DMS79 (cell line): ENCODE data around the gene TOM1L2.
"Not testable (repeated sequence)": the region's sequence is repeated elsewhere in the genome, so short reads cannot be mapped to it uniquely, and the experiment has no call there.

Experiments
- DNase-seq: peaks from one replicate; lab custom pipeline; 2025; lab: John Stamatoyannopoulos, UW

The TOM1L2 gene

DNA sequence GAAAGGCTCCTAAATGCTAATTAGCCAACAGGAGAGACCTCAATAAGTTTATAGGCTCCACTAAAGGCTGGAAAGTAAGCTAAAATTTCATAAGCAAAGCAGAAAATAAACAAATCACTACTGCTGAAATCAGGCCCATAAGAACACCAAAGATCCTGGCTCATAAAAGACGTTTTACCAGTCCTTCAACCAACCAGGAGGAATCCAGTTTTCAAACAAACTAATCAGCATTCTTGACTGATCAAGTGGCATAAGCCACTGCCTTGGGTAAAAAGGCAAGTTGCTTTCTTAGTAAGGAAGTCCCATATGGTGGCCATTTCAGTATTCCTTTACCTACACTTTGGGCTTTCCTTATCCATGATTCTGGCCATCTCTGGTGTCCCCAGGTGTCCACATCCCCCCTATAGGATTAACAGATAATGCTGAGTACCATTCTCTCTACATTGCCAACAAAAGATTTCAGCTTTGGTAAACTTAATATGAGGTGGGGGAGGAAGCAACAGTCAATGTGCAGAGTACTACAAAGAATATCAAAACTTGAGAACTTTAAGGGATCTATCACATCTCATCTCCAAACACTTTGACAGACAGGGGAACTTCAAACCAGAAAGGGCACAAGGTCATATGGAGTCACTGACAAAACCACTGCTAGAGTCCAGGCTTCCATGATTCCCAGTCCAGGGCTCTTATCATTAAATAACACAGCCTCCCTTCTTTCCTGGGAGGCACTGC lies 1.3 kb downstream of the TOM1L2 start:
- DNase-seq: no peak

DNA sequence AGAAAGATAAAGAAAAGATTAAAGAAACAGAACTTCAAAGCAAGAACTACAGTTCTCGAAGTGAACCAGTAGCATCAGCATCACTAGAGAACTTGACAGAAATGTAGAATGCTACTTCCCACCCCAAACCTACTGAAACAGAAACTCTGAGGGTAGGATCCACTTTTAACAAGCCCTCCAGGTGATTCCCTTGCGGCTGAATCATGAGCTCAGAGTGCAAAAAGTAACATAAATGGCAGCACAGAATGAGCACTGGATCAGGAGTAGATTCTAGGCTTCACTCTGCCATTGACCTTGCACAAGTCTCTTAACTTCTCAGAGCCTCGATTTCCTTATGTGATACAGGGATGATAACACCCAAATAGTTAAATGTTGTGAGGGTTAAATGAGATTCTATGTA lies 5.8 kb downstream of the TOM1L2 start:
- DNase-seq: no peak

GRCh38 chr17:17965152-17965721 lies 7.0 kb downstream of the TOM1L2 start:
- DNase-seq: no peak

DNA sequence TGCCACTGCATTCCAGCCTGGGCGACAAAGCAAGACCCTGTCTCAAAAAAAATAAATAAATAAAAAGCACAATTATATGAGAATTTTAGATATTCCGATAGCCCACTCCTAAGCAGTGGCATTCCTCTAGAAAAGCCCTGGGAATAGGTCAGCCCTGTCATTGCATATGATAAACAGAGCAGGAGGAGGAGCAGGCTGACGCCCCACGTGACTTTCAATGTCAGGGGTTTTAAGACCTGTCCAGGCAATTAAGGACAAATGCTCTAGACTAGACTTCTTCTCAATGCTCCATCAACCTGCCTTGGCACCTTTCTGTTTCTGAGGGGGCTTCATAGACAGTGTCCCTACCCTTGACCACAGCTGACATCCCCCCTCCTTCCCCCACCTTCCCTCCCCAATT lies 7.5 kb downstream of the TOM1L2 start:
- no peak for DNase-seq

DNA sequence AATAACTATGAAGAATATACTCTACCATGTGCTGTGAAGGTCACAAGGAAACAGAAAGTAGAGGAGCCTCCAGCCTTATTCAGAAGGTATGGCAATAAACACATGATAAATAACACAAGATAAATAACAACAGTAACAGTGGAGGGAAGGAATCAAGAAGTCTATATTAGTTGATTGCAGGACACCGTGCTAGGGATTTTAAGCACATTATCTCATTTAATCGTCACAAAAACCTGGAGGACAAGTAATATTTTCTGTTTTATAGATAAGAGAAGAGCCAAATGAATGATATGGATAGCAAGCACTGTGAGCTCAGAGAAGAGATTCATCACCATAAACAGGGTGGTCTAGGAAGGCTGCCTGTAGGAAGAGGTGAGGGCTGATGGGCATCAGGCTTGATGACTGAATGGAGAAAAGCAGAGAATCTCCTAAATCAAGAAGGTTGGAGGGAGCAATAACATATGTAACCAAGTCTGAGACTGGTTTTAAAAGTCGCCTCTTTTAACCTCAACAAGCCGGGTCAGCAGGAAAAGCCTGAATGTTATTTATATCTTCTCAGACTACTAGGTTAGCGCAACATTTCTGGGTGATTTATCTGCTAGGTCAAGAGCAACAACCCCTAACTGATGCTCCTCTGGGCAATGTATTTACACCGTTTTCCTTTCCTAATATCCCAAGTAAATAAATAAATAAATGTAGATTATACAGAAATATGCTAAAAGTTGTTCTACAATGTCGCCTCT lies 8.3 kb downstream of the TOM1L2 start:
- no peak for DNase-seq

- DNase-seq: no peak
Observed at GRCh38 chr17:17963066-17963465, 9.1 kb downstream of the TOM1L2 start.

GRCh38 chr17:17960500-17961030 lies 11.6 kb downstream of the TOM1L2 start:
- DNase-seq: no peak

DNA sequence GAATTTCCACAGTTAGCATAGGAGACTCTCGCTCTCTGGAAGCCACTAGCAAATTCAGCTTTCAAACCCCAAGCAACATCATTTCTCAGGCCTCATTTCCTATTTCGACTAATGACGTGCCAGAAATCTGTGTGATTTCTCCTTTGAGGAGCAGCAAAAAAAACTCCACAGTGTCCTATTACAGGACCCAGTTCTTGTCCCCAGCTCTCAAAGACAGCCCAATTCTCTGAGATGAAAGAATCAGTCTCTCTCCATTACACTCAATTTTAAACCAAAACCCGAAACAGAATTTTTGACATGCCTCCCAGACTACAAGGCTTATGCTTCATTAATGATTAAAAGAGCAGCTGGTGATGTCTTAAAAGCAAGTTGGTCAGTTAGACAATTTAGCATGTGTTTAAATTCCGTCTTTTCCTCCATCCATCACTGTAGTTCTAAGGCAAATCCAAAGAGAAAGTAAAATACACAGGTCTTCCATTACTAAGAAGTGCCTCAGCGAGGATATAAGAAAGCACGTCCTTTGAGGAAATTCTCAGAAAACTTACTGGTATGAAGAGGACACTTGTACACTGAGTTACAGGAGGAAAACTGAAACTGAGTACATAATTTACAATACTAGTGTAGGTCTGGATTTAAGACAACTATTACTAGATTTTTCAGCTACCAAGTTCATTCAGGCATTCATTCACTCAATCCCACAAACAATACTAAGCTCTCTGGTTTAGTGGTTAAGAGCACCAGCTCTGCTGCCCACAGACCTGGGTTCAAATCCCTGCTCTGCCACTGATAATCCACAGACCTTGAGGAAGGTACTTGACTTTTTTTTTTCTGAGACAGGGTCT lies 12.5 kb downstream of the TOM1L2 start:
- DNase-seq: no peak

DNA sequence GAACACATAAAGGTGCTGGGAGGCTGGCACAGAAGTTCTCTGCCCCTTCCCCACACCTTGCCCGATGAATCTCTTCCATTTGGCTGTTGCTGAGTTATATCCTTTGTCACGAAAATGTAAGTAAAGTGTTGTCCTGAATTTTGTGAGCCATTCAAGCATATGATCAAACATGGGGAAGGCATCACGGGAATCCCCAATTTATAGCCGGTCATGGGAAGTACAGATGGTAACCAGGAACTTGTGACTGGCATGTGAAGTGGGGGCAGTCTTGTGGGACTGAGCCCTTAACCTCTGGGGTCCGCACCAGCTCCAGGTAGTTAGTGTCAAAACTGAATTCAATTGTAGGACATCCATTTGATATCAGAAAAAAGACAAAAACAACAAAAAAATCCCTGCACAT lies 13.2 kb downstream of the TOM1L2 start:
- DNase-seq: no peak

- DNase-seq: no peak
Observed at GRCh38 chr17:17957584-17957916, 14.7 kb downstream of the TOM1L2 start.

DNA sequence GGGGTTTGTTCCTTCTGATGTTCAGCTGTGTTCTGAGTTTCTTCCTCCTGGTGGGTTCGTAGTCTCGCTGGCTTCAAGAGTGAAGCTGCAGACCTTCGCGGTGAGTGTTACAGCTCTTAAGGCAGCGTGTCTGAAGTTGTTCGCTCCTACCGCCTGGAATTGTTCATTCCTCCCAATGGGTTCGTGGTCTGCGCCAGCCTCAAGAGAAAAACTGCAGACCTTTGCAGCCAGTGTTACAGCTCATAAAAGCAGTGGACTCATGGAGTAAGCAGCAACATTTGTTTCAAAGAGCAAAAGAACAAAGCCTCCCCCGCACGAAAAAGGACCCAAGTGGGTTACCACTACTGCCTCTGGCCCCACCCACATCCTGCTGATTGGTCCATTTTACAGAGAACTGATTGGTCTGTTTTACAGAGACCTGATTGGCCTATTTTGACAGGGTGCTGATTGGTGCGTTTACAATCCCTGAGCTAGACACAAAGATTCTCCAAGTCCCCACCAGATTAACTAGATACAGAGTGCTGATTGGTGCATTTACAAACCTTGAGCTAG lies 16.3 kb downstream of the TOM1L2 start:
- not testable (repeated sequence) for DNase-seq

DNA sequence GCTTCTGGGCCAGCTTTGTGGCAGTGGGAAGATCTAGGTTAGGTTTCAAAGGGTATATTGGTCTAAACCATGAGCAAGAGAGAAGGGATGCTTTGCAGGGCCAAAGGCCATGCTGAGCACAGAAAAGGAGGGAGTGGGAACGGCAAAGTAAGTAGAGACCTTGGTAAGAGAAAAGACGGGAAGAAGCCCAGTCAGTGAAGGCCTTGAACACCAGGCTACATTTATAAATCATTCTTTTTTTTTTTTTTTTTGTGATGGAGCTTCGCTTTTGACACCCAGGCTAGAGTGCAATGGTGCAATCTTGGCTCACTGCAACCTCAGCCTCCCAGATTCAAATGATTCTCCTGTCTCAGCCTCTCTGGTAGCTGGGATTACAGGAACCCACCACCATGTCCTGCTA lies 18.1 kb downstream of the TOM1L2 start:
- DNase-seq: no peak

DNA sequence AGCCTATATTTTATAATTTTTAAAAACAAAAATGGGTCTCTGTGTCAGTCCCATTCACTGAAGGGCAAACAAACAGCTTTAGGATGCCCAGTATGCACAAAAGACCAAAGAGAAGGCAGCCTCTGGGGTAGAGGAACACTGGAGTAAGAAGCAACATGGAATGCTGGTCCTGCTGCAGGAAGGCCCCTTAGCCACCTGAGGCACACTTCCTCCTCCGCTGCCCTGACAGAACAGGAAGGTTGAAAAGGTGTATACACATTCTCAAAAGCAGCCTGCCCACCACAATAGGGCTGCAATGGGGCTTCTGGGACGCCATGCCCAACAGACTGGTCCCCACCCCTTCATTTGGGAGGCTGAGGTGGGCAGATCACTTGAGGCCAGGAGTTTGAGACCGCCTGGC lies 19.5 kb downstream of the TOM1L2 start:
- DNase-seq: no peak

DNA sequence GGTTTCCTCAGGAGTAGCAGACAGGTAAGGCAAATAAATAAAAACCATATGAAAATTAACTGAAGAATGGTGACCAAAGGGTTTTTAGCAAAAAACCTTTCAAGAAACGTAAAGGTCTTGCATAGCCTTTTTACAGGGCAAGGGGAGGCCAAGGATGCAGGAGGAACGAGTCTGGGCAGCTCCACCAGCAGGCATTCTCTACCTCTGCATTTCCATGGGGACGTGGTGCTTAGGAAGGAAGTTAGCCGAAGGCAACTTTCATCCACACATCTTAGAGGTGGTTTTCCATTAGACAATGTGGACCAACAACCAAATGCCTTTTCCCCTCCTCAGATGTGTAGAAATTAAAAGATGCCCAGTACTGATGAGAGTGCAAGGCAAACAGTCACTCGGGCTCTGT lies 20.7 kb downstream of the TOM1L2 start:
- DNase-seq: no peak

GRCh38 chr17:17950806-17951205 lies 21.4 kb downstream of the TOM1L2 start:
- DNase-seq: no peak

DNA sequence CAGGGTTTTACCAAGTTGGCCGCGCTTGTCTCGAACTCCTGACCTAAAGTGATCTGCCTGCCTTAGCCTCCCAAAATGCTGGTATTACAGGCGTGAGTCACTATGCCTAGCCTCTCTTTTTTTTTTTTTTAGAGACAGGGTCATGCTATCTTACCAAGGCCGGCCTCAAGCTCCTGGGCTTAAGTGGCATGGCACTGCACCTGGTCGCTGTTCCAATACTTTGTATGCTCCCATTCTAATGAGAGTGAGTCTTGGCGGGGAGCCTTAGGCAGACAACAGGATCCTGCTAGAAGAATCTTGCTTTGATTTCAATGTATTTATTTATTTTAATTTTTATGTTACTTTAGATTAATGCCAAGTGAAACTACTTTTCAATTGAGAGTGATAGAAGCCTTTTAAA lies 21.9 kb downstream of the TOM1L2 start:
- no peak for DNase-seq

DNA sequence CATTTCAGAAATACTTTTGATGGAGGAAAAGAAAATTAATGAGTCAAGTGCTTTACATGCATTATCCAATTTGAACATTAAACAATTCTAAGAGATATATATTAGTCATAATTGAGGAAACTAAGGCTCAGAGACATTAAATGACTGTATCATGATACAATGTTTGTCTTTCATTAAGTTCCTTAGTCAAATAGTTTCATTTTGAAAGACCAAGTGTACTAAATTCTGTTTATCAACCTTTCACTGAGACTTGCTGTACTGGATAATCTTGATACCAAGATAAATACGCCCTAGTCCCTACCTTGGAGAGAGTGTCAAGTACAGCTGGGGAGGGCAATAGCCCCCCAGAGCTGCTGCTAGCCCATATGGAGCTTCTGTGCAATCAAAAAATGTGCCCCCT lies 24.2 kb downstream of the TOM1L2 start:
- no peak for DNase-seq

- DNase-seq: no peak
Observed at GRCh38 chr17:17947309-17947708, 24.9 kb downstream of the TOM1L2 start.

DNA sequence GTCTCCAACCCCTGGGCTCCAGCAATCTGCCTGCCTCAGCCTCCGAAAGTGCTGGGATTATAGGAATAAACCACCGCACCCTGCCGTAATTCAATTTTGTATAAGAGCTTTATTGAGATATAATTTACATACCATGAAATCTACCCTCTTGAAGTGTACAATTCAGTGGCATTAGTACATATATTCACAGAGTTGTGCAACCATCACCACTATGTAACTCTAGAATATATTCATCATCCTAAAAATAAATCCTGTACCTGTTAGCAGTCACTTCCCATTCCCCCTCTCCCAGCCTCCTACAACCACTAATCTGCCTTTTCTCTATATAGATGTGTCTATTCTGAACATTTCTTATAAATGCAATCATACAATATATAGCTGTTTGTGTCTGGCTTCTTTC lies 26.1 kb downstream of the TOM1L2 start:
- no peak for DNase-seq

DNA sequence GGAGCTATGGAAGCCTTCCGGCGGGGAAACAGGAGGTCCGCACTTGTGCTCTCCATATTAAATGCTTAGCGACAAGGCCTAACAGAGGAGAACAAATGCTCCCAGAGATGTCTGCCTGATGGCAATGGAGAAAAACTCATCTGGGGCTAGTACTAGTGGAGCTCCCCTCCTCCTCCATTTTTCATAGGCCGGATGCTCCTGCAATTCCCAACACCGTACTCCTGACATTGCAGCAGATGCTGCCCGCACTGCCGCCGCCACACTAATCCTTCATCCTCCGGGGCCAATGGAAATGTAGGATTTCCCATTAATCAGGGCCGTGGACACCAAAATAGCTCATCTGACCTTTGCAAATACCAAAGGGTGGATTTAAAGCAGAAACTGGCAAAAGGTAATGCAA lies 27.5 kb downstream of the TOM1L2 start:
- no peak for DNase-seq

DNA sequence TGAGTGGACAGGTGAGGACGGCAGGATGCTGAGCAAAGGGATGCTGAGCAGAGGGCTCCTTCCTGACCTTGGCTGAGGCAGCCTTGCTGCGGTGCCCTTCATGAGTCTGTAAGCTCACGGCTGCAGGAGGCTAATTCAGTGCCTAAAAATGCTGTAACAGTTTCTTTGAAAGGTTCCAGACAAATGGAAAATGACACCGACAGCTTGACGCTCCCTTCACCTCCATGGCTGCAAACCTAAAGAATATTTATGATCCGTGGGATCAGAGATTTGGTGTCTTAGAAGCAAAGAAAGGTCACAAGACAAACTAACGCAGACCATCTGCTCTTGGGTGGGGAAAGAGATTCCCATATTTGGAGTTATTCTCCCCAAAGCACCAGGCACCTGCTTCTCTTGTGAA lies 28.0 kb downstream of the TOM1L2 start:
- DNase-seq: no peak
